Measurements from ENCODE around the gene CRTAC1.

The CRTAC1 gene

DNA sequence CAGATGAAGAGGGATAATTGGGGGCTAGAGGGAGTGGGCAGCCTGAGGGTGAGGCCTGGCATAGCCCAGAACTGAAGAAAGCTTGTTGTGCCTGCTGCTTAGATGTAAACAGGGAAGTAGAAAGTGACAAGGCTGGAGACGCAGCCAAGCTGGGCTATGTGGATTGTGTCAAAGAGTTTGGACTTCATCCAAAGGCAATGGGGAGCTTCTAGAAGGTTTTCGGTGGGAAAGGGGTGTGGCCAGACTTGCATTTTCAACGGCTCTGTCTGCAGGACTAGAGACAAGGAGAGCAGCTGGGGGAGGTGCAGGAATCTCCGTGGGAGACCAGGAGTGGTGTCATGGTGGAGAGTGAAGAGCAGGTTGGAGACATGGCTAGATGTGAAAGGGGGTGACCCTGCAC is 132.0 kb downstream of the CRTAC1 start:
- Histone ChIP-seq H3K4me3 (ENCODE audit: low read depth, low read length) (no peak overlapping the region), H3K4me2 (ENCODE audit: low read length) (no peak overlapping the region), H2AFZ (no peak overlapping the region), H3K27ac (no peak overlapping the region), H3K4me1 (no peaks in the 10 kb centered on the region), H3K79me2 (no peaks in the 10 kb centered on the region), H3K9me3 (ENCODE audit: control insufficient read depth, low read length) (no peaks in the 10 kb centered on the region), H3K9ac (no peak overlapping the region), H3K36me3 (ENCODE audit: control insufficient read depth, insufficient read depth, low read length) (no peaks in the 10 kb centered on the region), H3K27me3 (ENCODE audit: control insufficient read depth, insufficient read depth, low read length) (no peaks in the 10 kb centered on the region)
- TF ChIP-seq CTCF (IDR thresholded peaks at IDR 0.05) = no peak

GRCh38 chr10:97896756-97897358 is 133.6 kb downstream of the CRTAC1 start:
- no peak overlapping the region for H3K4me2 ChIP-seq (ENCODE audit: low read length)
- H3K4me3 ChIP-seq (ENCODE audit: low read depth, low read length) = no peak overlapping the region
- H3K9me3 ChIP-seq (ENCODE audit: control insufficient read depth, low read length) = no peaks in the 10 kb centered on the region
- no peaks in the 10 kb centered on the region for H3K27me3 ChIP-seq (ENCODE audit: control insufficient read depth, insufficient read depth, low read length)
- H3K79me2 ChIP-seq = no peaks in the 10 kb centered on the region
- H3K4me1 ChIP-seq = no peaks in the 10 kb centered on the region
- no peak overlapping the region for H3K27ac ChIP-seq
- H3K36me3 ChIP-seq (ENCODE audit: control insufficient read depth, insufficient read depth, low read length) = no peaks in the 10 kb centered on the region
- no peak for TF ChIP-seq CTCF (IDR thresholded peaks at IDR 0.05)
- no peak overlapping the region for H3K9ac ChIP-seq
- H2AFZ ChIP-seq = no peak overlapping the region

- TF ChIP-seq CTCF (IDR thresholded peaks at IDR 0.05) = no peak
- no peaks in the 10 kb centered on the region for H3K79me2 ChIP-seq
- H3K36me3 ChIP-seq (ENCODE audit: control insufficient read depth, insufficient read depth, low read length) = no peaks in the 10 kb centered on the region
- H3K4me2 ChIP-seq (ENCODE audit: low read length) = no peak overlapping the region
- no peaks in the 10 kb centered on the region for H3K9me3 ChIP-seq (ENCODE audit: control insufficient read depth, low read length)
- H3K27me3 ChIP-seq (ENCODE audit: control insufficient read depth, insufficient read depth, low read length) = no peaks in the 10 kb centered on the region
- no peak overlapping the region for H2AFZ ChIP-seq
- H3K4me3 ChIP-seq (ENCODE audit: low read depth, low read length) = no peak overlapping the region
- no peaks in the 10 kb centered on the region for H3K4me1 ChIP-seq
- H3K9ac ChIP-seq = no peak overlapping the region
- H3K27ac ChIP-seq = no peak overlapping the region
Observed at GRCh38 chr10:97895915-97896314, 134.5 kb downstream of the CRTAC1 start.

DNA sequence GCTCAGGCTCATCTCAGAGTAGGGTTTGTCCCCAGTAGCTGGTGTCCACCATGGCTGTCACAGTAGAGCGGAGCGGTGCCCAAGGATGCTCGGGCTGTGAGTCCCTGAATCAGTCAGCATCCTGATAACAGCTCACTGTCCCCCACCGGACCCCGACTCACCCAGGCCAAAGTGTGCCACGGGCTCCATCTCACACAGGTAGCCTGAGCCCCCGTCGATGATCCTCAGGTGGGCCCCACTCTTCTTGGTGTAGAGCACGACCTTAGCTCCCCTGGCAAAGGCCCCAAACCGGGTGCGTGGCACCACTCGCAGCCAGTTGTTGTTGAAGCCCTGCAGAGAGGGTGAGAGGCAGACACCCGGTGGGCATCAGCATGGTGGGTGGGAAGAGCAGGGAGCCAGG is 135.3 kb downstream of the CRTAC1 start:
- Histone ChIP-seq H3K4me3 (ENCODE audit: low read depth, low read length) (no peak overlapping the region), H3K9ac (no peak overlapping the region), H3K79me2 (no peaks in the 10 kb centered on the region), H3K27me3 (ENCODE audit: control insufficient read depth, insufficient read depth, low read length) (no peaks in the 10 kb centered on the region), H3K4me1 (no peaks in the 10 kb centered on the region), H3K9me3 (ENCODE audit: control insufficient read depth, low read length) (no peaks in the 10 kb centered on the region), H3K27ac (no peak overlapping the region), H3K36me3 (ENCODE audit: control insufficient read depth, insufficient read depth, low read length) (no peaks in the 10 kb centered on the region), H2AFZ (no peak overlapping the region), H3K4me2 (ENCODE audit: low read length) (no peak overlapping the region)
- no peak for TF ChIP-seq CTCF (IDR thresholded peaks at IDR 0.05)

GRCh38 chr10:97894092-97894491 is 136.3 kb downstream of the CRTAC1 start:
- Histone ChIP-seq H3K9ac (no peak overlapping the region), H3K36me3 (ENCODE audit: control insufficient read depth, insufficient read depth, low read length) (no peaks in the 10 kb centered on the region), H2AFZ (no peak overlapping the region), H3K4me1 (no peaks in the 10 kb centered on the region), H3K27me3 (ENCODE audit: control insufficient read depth, insufficient read depth, low read length) (no peaks in the 10 kb centered on the region), H3K27ac (no peak overlapping the region), H3K79me2 (no peaks in the 10 kb centered on the region), H3K9me3 (ENCODE audit: control insufficient read depth, low read length) (no peaks in the 10 kb centered on the region), H3K4me3 (ENCODE audit: low read depth, low read length) (no peak overlapping the region), H3K4me2 (ENCODE audit: low read length) (no peak overlapping the region)
- no peak for TF ChIP-seq CTCF (IDR thresholded peaks at IDR 0.05)
